MM.1S (cell line): ENCODE results near the gene S100P.

ENCODE experiments used
- DNase-seq: peaks from one replicate; pipeline ENCODE4 v3.0.0-alpha.2; 2015
- H2AFZ ChIP-seq: fragments of 300-600 bp; sonication (generic); 2 replicates; pipeline ENCODE4 v1.6.0; 2016; ENCODE audit warnings: antibody characterized with exemption, low read length
- H3F3A ChIP-seq: fragments of 300-600 bp; sonication (generic); 2 replicates; pipeline ENCODE4 v1.6.1; 2016; ENCODE audit warnings: mild to moderate bottlenecking, antibody characterized with exemption, low read length, moderate library complexity, mixed read lengths; ENCODE audit not compliant: insufficient read depth
- H3K27ac ChIP-seq: fragments of 300-600 bp; sonication (generic); 2 replicates; pipeline ENCODE4 v1.5.1; 2016; ENCODE audit warnings: mild to moderate bottlenecking, low read length
- H3K27me3 ChIP-seq: fragments of 300-600 bp; sonication (generic); replicated peaks from 2 replicates; pipeline ENCODE4 v1.6.0; 2016; ENCODE audit warnings: low read length; ENCODE audit not compliant: insufficient read depth
- H3K36me3 ChIP-seq: fragments of 300-600 bp; sonication (generic); replicated peaks from 2 replicates; pipeline ENCODE4 v1.6.1; 2016; ENCODE audit warnings: mild to moderate bottlenecking, low read length, mixed read lengths; ENCODE audit not compliant: insufficient read depth
- H3K4me1 ChIP-seq: fragments of 300-600 bp; sonication (generic); 2 replicates; pipeline ENCODE4 v1.6.1; 2016; ENCODE audit warnings: low read length, mixed read lengths
- H3K4me2 ChIP-seq: fragments of 300-600 bp; sonication (generic); 2 replicates; pipeline ENCODE4 v1.6.0; 2016; ENCODE audit warnings: low read depth, low read length
- H3K4me3 ChIP-seq: fragments of 300-600 bp; sonication (generic); 2 replicates; pipeline ENCODE4 v1.5.1; 2016; ENCODE audit warnings: low read length, mixed read lengths
- H3K79me2 ChIP-seq: fragments of 300-600 bp; sonication (generic); 2 replicates; pipeline ENCODE4 v1.6.1; 2016; ENCODE audit warnings: mixed run types, low read length, mixed read lengths
- H3K9ac ChIP-seq: fragments of 300-600 bp; sonication (generic); 2 replicates; pipeline ENCODE4 v1.6.1; 2016; ENCODE audit warnings: low read length, mixed read lengths
- H3K9me2 ChIP-seq: fragments of 300-600 bp; sonication (generic); replicated peaks from 2 replicates; pipeline ENCODE4 v1.6.1; 2016; ENCODE audit warnings: mild to moderate bottlenecking, low read length, mixed read lengths; ENCODE audit not compliant: insufficient read depth
- H3K9me3 ChIP-seq: fragments of 300-600 bp; sonication (generic); replicated peaks from 2 replicates; pipeline ENCODE4 v1.6.1; 2016; ENCODE audit warnings: mild to moderate bottlenecking, low read length, mixed read lengths; ENCODE audit not compliant: insufficient read depth
- H4K20me1 ChIP-seq: fragments of 300-600 bp; sonication (generic); 2 replicates; pipeline ENCODE4 v1.6.1; 2016; ENCODE audit warnings: mild to moderate bottlenecking, low read length, moderate library complexity, mixed read lengths; ENCODE audit not compliant: insufficient read depth
- EZH2 ChIP-seq: fragments of 300-600 bp; sonication (generic); optimal IDR thresholded peaks from 2 replicates; pipeline ENCODE3; 2017; ENCODE audit warnings: low read depth, mild to moderate bottlenecking, antibody characterized with exemption, low read length, mixed read lengths
- EZH2phosphoT487 ChIP-seq: fragments of 300-600 bp; sonication (generic); IDR thresholded peaks from 2 replicates; pipeline ENCODE4 v1.6.1; 2018; ENCODE audit warnings: antibody characterized with exemption, low read length
- TF ChIP-seq, protein P1 (sequence below): fragments of 300-600 bp; sonication (generic); IDR thresholded peaks from 2 replicates; pipeline ENCODE4 v1.5.1; 2016; ENCODE audit warnings: antibody characterized with exemption, low read length, mixed read lengths

S100P gene

DNA sequence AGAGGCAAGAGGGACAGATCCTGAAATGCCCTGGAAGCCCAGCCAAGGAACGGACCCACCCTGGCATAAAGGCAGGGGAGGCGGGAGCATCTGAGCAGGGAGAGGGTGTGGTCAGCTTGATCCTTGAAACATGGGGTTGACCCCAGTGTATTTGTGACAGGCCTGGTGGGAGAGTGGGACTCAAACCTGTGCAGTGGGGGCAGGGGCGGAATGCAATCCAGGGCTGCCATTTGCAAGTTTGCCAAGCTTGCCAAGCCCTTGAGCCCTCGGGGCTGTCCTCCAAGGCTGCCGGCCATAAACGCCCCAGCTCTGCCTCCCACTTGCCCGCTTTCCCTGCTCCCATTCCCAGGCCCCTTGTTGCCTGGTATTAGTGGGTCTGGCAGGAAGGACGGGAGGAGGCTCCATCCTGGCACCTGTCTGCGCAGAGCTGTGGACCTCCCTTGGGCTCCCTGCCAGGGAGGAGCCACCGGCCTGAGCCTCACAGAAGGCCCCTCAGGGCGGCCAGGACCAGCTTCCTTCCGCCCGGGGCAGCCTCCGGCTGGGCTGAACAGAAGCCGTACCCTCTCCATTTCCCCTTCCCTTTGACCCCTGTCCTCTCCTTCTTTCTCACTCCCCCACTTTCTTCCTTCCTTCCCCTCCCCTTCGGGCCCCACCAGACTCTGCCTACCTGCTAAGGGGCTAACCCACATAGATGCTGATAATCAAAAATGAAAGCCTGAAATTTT is 661 bp downstream of the S100P start:
- H3K36me3 ChIP-seq, result no peaks in the 10 kb centered on the region
- H3K4me2 ChIP-seq, result no peak overlapping the region
- TF ChIP-seq EZH2 (no peak), EZH2phosphoT487 (no peak)
- TF ChIP-seq, protein P1, sequence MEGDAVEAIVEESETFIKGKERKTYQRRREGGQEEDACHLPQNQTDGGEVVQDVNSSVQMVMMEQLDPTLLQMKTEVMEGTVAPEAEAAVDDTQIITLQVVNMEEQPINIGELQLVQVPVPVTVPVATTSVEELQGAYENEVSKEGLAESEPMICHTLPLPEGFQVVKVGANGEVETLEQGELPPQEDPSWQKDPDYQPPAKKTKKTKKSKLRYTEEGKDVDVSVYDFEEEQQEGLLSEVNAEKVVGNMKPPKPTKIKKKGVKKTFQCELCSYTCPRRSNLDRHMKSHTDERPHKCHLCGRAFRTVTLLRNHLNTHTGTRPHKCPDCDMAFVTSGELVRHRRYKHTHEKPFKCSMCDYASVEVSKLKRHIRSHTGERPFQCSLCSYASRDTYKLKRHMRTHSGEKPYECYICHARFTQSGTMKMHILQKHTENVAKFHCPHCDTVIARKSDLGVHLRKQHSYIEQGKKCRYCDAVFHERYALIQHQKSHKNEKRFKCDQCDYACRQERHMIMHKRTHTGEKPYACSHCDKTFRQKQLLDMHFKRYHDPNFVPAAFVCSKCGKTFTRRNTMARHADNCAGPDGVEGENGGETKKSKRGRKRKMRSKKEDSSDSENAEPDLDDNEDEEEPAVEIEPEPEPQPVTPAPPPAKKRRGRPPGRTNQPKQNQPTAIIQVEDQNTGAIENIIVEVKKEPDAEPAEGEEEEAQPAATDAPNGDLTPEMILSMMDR, result no peak
- H3K9me3 ChIP-seq, result no peaks in the 10 kb centered on the region
- H3K9ac ChIP-seq, result no peak overlapping the region
- no peaks in the 10 kb centered on the region for H4K20me1 ChIP-seq
- no peak overlapping the region for H2AFZ ChIP-seq
- H3K4me3 ChIP-seq, result no peak overlapping the region
- no peaks in the 10 kb centered on the region for H3F3A ChIP-seq
- H3K9me2 ChIP-seq, result no peaks in the 10 kb centered on the region
- H3K79me2 ChIP-seq, result no peaks in the 10 kb centered on the region
- H3K4me1 ChIP-seq, result no peaks in the 10 kb centered on the region
- H3K27me3 ChIP-seq, result no peaks in the 10 kb centered on the region
- DNase-seq, result no peak
- no peak overlapping the region for H3K27ac ChIP-seq

DNA sequence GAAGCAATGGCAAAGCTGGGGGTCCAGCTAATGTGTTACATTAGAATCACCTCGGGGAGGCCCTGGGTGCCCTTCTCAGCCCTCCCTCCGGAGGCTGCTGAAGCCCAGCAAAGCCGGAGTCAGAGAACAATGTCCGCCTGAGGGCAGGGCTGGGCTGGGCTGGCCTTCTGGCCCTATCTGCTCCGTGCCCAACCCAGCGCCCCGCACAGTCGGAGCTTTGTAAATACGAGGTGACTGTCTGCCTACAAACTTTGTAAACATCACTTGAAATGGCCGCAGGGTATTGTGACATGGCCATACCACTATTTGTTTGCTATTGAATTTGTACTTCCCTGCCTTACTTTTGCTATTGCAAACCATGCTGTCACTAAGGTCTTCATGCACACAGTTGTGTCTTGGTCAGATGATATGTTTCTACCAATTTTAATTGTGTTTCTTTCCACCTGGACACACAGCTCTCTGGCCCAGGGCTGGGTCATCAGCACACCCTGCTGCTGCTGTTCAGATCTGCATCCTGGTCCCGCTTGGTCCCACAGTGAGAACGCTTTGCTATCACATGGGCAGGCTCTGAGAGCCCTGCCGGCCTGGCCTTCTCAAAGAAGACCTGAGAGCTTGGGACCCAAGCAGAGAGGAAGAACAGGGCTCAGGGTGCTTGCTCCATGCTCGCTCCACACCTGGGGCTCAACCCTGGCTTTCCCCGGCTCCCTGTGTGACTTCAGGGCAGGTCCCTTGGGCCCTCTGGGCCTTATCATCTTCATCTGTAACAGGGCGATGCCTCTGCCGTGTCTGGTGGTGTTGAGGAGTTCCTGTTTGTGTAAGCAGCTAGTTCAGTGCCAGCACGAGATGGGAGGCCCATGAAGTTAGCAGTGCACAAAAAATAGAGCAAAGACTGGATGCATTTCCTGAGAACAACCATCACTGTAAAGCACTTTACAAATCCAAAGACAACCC is 2.3 kb downstream of the S100P start:
- DNase-seq, result no peak
- Histone ChIP-seq H3K9me2 (no peaks in the 10 kb centered on the region), H4K20me1 (no peaks in the 10 kb centered on the region), H3K4me1 (no peaks in the 10 kb centered on the region), H3K4me2 (no peak overlapping the region), H2AFZ (no peak overlapping the region), H3K9me3 (no peaks in the 10 kb centered on the region), H3K79me2 (no peaks in the 10 kb centered on the region), H3K36me3 (no peaks in the 10 kb centered on the region), H3K4me3 (no peak overlapping the region), H3F3A (no peaks in the 10 kb centered on the region), H3K27ac (no peak overlapping the region), H3K27me3 (no peaks in the 10 kb centered on the region), H3K9ac (no peak overlapping the region)
- no peak for TF ChIP-seq EZH2phosphoT487
- TF ChIP-seq, protein P1, result no peak
- TF ChIP-seq EZH2, result no peak

DNA sequence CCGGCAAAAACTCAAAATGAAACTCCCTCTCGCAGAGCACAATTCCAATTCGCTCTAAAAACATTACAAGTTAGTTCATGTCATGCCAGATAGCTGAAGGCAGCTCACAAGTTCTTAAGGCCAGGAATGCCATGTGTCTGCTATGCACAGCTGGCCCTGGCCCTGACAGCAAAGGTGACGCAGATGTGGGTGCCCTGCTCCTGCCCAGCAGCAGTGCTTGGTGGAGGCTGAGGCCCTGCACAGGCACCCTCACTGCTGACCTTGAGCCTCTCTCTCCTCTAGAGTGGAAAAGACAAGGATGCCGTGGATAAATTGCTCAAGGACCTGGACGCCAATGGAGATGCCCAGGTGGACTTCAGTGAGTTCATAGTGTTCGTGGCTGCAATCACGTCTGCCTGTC is 2.9 kb downstream of the S100P start:
- Histone ChIP-seq H3K4me3 (no peak overlapping the region), H3K36me3 (no peaks in the 10 kb centered on the region), H3K4me1 (no peaks in the 10 kb centered on the region), H3K27ac (no peak overlapping the region), H3K27me3 (no peaks in the 10 kb centered on the region), H3F3A (no peaks in the 10 kb centered on the region), H4K20me1 (no peaks in the 10 kb centered on the region), H3K9ac (no peak overlapping the region), H3K4me2 (no peak overlapping the region), H3K9me3 (no peaks in the 10 kb centered on the region), H3K79me2 (no peaks in the 10 kb centered on the region), H3K9me2 (no peaks in the 10 kb centered on the region), H2AFZ (no peak overlapping the region)
- TF ChIP-seq, protein P1, result no peak
- TF ChIP-seq EZH2phosphoT487 (no peak), EZH2 (no peak)
- DNase-seq, result no peak
